BJ (cell line): Measurements from ENCODE around the gene TXNRD3. TPM values are rescaled to one million over a fixed set of nuclear protein-coding genes. Genes with fewer than 3 reads are reported as not detected.

Source experiments
- CTCF ChIA-PET: fragments of 350-600 bp; formaldehyde crosslinking; extraction: SDS; loops from one replicate; lab custom pipeline; 2021; ENCODE audit warnings: antibody characterized with exemption, inconsistent platforms; lab: Yijun Ruan, JAX
- POLR2A ChIA-PET: fragments of 300-600 bp; sonication (Branson Sonifier 250); formaldehyde crosslinking; extraction: SDS; loops from one replicate; lab custom pipeline; 2021; ENCODE audit warnings: antibody characterized with exemption; lab: Charles Lee
- DNase-seq: peaks from one replicate; pipeline ENCODE4 v3.0.0-alpha.2; 2011; ENCODE audit warnings: low read depth
- H3K27me3 ChIP-seq: 2 replicates; pipeline ENCODE4 v1.6.0; 2011; ENCODE audit warnings: low read length; ENCODE audit not compliant: control insufficient read depth, insufficient read depth
- H3K36me3 ChIP-seq: 2 replicates; pipeline ENCODE4 v1.5.1; 2011; ENCODE audit warnings: low read length; ENCODE audit not compliant: control insufficient read depth, insufficient read depth
- H3K4me3 ChIP-seq: 2 replicates; pipeline ENCODE4 v1.5.1; 2011; ENCODE audit warnings: low read depth, mild to moderate bottlenecking, control low read depth, low read length
- CTCF ChIP-seq: IDR thresholded peaks from 2 replicates; pipeline ENCODE4 v1.5.1; 2011; ENCODE audit warnings: low read depth, mild to moderate bottlenecking, control low read depth, inconsistent platforms, low read length, moderate library complexity; ENCODE audit not compliant: insufficient read depth
- polyA plus RNA-seq: library from polyadenylated mRNA; depleted of rRNA; stranded (reverse); fragments of >200 nt; gene quantifications from 2 replicates; pipeline ENCODE4 v1.2.3, GENCODE V29; 2011

TXNRD3 gene
- polyA plus RNA-seq, 1 experiment = 4.4 TPM

GRCh38 chr3:126655887-126656286 lies 963 bp upstream of the TXNRD3 start:
- Histone ChIP-seq H3K36me3 (no peaks in the 10 kb centered on the region), H3K27me3 (peaks cover 13% of the 10 kb centered on the region), H3K4me3 (no peak overlapping the region)
- ChIA-PET POLR2A (no interaction called here), CTCF (interaction anchor here (0.6 kb wide), 1 partner anchor 395 kb away, joined by 3 read pairs; no protein-coding TSS in a partner anchor)
- no peak for TF ChIP-seq CTCF
- no peak for DNase-seq

- TF ChIP-seq CTCF = no peak
- ChIA-PET POLR2A (no interaction called here), CTCF (no interaction called here)
- no peaks in the 10 kb centered on the region for H3K36me3 ChIP-seq
- no peak for DNase-seq
- no peaks in the 10 kb centered on the region for H3K27me3 ChIP-seq
- H3K4me3 ChIP-seq = no peak overlapping the region
Observed at GRCh38 chr3:126649556-126650092, 5.3 kb downstream of the TXNRD3 start.

GRCh38 chr3:126646674-126647073 lies 8.2 kb downstream of the TXNRD3 start:
- DNase-seq = no peak
- no peak for TF ChIP-seq CTCF
- H3K27me3 ChIP-seq = no peaks in the 10 kb centered on the region
- H3K4me3 ChIP-seq = no peak overlapping the region
- POLR2A ChIA-PET = no interaction called here
- CTCF ChIA-PET = interaction anchor here (1.0 kb wide), 1 partner anchor 12 kb away, joined by 3 read pairs; no protein-coding TSS in a partner anchor
- H3K36me3 ChIP-seq = peaks cover 3% of the 10 kb centered on the region; the same call in 1 of the 2 replicates

GRCh38 chr3:126644615-126645014 lies 10.3 kb downstream of the TXNRD3 start:
- no peak overlapping the region for H3K4me3 ChIP-seq
- ChIA-PET CTCF (no interaction called here), POLR2A (no interaction called here)
- TF ChIP-seq CTCF = no peak
- no peak for DNase-seq
- H3K27me3 ChIP-seq = no peaks in the 10 kb centered on the region
- peaks cover 4% of the 10 kb centered on the region; the same call in 1 of the 2 replicates for H3K36me3 ChIP-seq

- DNase-seq = no peak
- Histone ChIP-seq H3K4me3 (no peak overlapping the region), H3K36me3 (peaks cover 7% of the 10 kb centered on the region), H3K27me3 (no peaks in the 10 kb centered on the region)
- ChIA-PET CTCF (no interaction called here), POLR2A (no interaction called here)
- no peak for TF ChIP-seq CTCF
Observed at GRCh38 chr3:126638790-126639189, 16.1 kb downstream of the TXNRD3 start.
